Mesenteric fat pad (tissue), 1 donor: Measurements from ENCODE around the gene SOAT1. TPM values are rescaled to one million over a fixed set of nuclear protein-coding genes. Genes with fewer than 3 reads are reported as not detected.
"Not testable (repeated sequence)": the region's sequence is repeated elsewhere in the genome, so short reads cannot be mapped to it uniquely, and the experiment has no call there.

Source experiments
- DNase-seq: peaks from one replicate; pipeline ENCODE4 v3.0.0-alpha.2; 2020; ENCODE audit warnings: low spot score
- long read RNA-seq: library from polyadenylated mRNA; unstranded; transcript quantifications from one replicate; pipeline ENCODE4 v2.0.0, GENCODE V29; 2020
- total RNA-seq: library from RNA; stranded (reverse); fragmentation: NEBNext Ultra II Directional; extraction: Animal tissue kit (Norgen Biotek cat#: 25700); gene quantifications from one replicate; pipeline ENCODE4 v1.2.1, GENCODE V29; 2021
- donor health status: DM: yes; HTN: yes; CAD: no.

The SOAT1 gene
- 59.2 TPM for total RNA-seq
- long read RNA-seq, full-length matches to known transcripts, result 48 of 62 reads
- long read RNA-seq, partial matches to known transcripts, result 1 of 62 reads
- long read RNA-seq, other reads (novel, unspliced or antisense), result 13 of 62 reads

DNA sequence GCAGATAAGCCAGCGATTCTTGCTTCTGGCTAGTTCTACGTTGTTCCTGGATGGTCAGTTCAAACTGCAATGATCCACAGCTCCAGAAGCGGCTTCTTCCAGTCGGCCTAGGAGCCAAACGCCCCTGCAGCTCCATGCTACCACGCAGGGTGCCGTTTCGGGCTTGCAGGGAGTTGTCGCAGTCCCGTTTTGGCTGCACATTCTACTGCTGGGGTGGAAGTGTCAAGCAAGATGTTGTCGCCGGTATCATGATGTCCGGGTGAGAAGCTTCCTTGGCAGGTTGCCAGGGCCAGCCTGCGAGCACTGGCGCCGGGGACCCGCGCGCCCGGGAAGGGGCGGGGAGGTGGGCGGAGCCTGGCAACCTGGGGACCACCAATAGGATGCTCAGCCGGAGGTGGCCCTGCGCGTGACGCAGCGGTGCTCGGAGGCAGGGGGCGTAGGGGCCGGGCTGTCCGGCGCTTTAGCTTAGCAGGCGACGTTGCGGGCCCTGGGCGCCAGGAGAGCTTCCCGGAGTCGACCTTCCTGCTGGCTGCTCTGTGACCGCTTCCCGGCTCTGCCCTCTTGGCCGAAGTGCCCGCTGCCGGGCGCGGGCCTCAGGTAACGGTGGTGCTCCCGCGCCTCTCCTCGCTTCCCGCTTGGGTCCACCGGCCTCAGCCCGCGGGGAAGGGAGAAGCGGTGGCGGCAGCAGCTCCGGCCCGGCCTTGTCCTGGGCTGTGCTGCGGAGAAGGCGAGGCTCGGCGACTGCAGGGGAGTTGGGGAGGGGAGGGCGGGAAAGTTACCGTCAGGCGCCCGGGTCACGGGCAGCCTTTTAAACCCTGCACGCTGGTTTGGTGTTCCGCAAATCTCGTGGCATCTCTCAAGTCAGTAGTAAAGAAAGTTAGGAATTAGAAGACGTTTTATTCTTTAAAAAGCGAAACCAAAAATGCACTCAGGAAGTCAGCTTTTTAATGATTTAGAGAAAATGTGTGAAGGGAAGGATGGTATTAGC, at the start of gene SOAT1:
SOAT1 (plus strand) TSS at position 458 of the 988 bp plus-strand sequence. CDS start 8,888 bp downstream, outside the sequence.
- DNase-seq, result peak; percentile 97

GRCh38 chr1:179245426-179245825, 48.2 kb upstream of the SOAT1 start:
- not testable (repeated sequence) for DNase-seq

DNA sequence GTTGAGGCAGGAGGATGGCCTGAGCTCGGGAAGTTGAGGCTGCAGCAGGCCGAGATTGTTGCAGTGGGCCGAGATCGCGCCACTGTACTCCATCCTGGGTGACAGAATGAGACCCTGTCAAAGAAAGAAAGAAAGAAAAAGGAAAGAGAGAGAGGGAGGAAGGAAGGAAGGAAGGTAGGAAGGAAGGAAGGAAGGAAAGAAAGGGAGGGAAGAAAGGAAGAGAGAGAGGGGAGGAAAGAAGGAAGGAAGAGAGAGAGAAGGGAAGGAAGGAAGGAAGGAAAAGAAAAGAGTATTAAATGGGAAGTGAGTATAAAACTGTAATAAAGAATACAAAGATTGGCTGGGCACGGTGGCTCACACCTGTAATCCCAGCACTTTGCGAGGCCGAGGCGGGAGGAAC, 45.7 kb upstream of the SOAT1 start:
- DNase-seq, result no peak

GRCh38 chr1:179251675-179252074, 41.9 kb upstream of the SOAT1 start:
- no peak for DNase-seq

- DNase-seq, result no peak
Observed at GRCh38 chr1:179252606-179253005, 41.0 kb upstream of the SOAT1 start.

GRCh38 chr1:179253286-179253972, 40.2 kb upstream of the SOAT1 start:
- DNase-seq, result no peak

GRCh38 chr1:179262183-179262582, 31.4 kb upstream of the SOAT1 start:
- no peak for DNase-seq

DNA sequence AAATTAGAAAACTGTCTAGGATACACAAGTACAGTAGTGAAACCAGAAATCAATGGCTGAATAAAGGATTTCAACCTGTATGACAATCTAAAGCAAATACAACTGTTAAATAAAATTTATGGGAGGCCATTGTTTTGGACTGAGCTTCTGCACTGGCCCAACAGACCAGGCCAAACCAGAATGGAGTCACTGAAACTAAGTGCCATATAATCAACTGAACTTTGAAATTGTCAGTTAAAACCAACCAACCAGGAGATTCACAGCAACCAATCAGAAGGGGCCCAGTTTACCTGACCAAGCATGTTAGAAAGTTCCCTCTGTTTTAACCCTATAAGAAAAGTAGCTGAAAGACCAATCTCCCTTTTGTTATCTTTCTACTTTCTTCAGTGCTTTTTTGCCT, 30.5 kb upstream of the SOAT1 start:
- no peak for DNase-seq

GRCh38 chr1:179264507-179264906, 29.1 kb upstream of the SOAT1 start:
- no peak for DNase-seq

DNA sequence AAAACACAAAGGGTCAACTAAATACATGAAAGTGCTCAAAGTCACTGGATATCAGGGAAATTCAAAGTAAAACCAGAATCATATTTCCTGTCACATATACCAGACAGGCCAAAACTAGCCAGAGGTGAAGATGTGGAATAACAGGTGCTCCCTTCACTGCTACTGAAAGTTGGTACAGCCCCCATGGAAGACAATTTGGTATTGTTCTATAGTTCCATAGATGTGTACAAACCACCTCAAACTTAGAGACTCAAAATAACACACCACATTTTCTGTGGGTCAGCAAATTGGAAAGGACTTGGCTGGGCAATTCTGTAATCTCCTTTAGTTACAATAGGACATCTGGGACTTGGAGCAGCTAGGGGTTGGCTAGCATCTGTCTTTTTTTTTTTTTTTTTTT, 24.5 kb upstream of the SOAT1 start:
- DNase-seq, result no peak

GRCh38 chr1:179274424-179274823, 19.2 kb upstream of the SOAT1 start:
- DNase-seq, result not testable (repeated sequence)

DNA sequence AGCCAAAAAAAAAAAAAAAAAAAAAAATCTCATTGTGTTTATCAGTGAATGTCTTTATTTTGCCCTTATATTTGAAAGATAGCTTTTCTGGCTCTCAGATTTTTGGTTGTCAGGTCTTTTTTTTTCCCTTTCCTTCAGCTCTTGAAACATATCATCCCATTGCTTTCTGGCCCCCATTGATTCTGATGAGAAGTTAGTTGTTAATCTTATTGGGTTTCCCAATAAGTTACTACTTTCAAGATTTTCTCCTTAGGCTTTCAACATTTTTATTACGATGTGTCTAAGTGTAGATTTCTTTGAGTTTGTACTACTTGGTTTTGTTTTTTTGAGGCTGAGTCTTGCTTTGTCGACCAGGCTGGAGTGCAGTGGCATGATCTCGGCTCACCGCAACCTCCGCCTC, 14.7 kb upstream of the SOAT1 start:
- no peak for DNase-seq

DNA sequence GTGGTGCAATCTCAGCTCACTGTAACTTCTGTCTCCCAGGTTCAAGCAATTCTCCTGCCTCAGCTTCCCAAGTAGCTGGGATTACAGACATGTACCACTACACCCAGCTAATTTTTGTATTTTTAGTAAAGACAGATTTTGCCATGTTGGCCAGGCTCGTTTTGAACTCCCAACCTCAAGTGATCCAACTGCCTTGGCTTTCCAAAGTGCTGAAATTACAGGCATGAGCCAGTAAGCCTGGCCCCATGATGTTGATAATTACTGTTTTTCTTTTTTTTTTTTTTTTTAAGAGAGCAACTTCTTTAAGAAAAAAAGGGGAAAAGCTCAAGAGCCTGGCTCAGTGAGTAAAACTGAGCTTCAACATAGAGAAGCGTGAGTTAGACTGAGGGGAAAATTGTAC, 9.6 kb upstream of the SOAT1 start:
- DNase-seq, result no peak

DNA sequence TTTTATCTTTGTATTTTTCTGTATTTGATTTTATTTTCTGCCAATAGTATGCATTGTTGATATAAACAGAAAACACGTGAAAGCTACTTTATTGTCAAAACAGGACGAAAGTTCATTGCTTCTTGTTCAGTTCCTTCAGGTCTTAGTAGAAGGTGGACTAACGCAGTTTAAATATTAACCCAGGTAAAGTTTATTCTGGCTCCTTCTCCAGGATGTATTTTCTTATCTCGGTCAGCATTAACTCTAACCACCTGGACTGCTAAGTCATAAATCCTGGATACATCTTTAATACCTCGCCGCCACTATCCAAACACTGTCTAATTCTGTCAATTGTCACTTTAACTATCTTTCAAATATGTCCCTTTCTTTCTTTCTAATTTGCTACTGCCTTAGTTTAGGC, 5.7 kb upstream of the SOAT1 start:
- no peak for DNase-seq

DNA sequence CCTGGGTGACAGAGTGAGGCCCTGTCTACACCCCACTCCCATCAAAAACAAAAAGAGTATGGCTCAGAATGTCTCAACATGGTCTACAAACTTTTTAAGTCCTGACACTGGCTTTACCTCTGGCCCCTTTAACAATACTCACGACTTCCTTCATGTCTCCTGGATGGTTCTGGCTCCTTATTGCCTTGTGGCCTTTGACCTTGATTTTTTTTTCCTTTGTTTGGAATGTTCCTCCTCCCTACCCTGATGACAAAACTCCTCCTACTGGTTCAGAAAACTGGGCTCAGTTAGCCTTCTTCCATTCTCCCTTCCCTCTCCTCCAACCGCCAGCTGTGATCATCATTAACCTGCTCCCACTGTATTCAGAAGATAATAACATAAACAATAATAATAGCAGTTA, 4.6 kb upstream of the SOAT1 start:
- no peak for DNase-seq

GRCh38 chr1:179295164-179295755, 1.7 kb downstream of the SOAT1 start:
- DNase-seq, result no peak

- DNase-seq, result no peak
Observed at GRCh38 chr1:179296356-179297104, 2.9 kb downstream of the SOAT1 start.

- no peak for DNase-seq
Observed at GRCh38 chr1:179297105-179297378, 3.4 kb downstream of the SOAT1 start.

GRCh38 chr1:179298952-179299351, 5.4 kb downstream of the SOAT1 start:
- DNase-seq, result no peak

DNA sequence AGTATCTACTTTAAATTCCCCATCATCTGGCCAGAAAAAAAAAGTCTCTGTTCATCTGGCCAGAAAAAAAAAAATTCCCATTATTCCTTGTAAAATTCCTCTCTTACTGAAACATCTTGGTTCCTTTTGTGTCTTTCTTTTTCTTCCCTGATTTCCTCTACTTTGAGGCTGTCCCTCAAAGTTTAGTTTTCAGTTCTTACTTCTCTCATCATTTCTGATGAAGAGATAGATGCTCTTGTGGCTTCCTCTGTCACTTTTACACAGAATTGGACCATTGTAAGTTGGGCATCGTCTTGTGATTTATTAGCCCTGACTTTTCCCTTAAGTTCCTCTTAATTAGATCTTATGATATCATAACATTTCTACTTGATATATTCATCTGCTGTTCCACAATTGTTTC, 6.5 kb downstream of the SOAT1 start:
- no peak for DNase-seq

DNA sequence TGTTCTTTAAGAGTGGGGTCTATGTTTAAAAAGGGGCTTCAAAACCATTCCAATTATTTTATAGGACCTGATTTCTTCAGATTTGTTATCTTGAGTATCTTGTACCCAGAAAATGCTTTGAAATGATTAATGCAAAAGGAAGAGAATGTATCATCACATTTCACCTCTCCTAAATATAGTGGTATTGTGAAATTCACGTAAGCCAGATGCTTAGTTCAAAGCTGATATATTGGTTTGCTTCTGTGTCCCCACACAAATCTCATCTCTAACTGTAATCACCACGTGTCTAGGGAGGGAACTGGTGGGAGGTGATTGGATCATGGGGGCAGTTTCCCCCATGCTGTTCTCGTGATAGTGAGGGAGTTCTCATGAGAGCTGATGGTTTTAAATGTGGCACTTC, 8.5 kb downstream of the SOAT1 start:
- no peak for DNase-seq
